Gastrocnemius medialis (tissue), 4 donors: ENCODE measurements around the gene CAPN8.

Source experiments
- POLR2A ChIP-seq, 2 donors: fragments of 450-650 bp; IDR thresholded peaks; one replicate each; pipeline ENCODE4 v1.6.1; 2017; ENCODE audit warnings: antibody characterized with exemption in 2 of 2, mild to moderate bottlenecking in 2 of 2, moderate library complexity in 2 of 2
- TF ChIP-seq, protein P1 (sequence below), 5 experiments: fragments of 450-650 bp in 3 of 5; fragments of 200-600 bp in 2 of 5; sonication (generic) in 2 of 5; IDR thresholded peaks in 4 of 5; conservative IDR thresholded peaks in 1 of 5; 1 replicate in 4 of 5; 2 replicates in 1 of 5; pipeline ENCODE4 v1.5.1; 2016 to 2019; ENCODE audit warnings: antibody characterized with exemption in 5 of 5, mild to moderate bottlenecking in 3 of 5, moderate library complexity in 3 of 5

DNA sequence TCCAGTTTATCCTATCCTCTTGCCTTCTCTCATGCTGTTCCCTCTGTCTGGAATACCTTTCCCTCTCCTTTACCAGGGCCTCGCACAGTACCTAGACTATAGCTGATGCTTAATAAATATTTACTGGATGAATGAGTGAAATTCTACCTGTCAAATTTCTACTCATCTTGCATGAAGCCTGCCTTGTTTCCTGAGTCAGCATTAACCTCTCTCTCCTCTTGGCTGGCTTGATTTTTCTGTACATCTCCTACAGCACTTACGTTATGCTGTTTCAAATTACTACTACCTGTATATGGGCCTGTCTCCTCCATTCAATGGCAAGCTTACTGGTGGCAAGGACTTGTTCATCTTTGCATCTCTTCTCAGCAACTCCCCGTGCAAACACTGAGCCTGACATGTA is 130.8 kb downstream of the CAPN8 start:
- TF ChIP-seq, protein P1, sequence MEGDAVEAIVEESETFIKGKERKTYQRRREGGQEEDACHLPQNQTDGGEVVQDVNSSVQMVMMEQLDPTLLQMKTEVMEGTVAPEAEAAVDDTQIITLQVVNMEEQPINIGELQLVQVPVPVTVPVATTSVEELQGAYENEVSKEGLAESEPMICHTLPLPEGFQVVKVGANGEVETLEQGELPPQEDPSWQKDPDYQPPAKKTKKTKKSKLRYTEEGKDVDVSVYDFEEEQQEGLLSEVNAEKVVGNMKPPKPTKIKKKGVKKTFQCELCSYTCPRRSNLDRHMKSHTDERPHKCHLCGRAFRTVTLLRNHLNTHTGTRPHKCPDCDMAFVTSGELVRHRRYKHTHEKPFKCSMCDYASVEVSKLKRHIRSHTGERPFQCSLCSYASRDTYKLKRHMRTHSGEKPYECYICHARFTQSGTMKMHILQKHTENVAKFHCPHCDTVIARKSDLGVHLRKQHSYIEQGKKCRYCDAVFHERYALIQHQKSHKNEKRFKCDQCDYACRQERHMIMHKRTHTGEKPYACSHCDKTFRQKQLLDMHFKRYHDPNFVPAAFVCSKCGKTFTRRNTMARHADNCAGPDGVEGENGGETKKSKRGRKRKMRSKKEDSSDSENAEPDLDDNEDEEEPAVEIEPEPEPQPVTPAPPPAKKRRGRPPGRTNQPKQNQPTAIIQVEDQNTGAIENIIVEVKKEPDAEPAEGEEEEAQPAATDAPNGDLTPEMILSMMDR (IDR thresholded peaks at IDR 0.05 in 4 of 5, conservative IDR thresholded peaks at IDR 0.05 in 1 of 5): no peak
- TF ChIP-seq POLR2A (IDR thresholded peaks at IDR 0.05): no peak
